ENCODE measurements around the gene CD247. TPM values are rescaled to one million over a fixed set of nuclear protein-coding genes. Genes with fewer than 3 reads are reported as not detected.

Gene CD247
- total and polyA plus RNA-seq, 2 experiments from 2014 or later, result not detected

DNA sequence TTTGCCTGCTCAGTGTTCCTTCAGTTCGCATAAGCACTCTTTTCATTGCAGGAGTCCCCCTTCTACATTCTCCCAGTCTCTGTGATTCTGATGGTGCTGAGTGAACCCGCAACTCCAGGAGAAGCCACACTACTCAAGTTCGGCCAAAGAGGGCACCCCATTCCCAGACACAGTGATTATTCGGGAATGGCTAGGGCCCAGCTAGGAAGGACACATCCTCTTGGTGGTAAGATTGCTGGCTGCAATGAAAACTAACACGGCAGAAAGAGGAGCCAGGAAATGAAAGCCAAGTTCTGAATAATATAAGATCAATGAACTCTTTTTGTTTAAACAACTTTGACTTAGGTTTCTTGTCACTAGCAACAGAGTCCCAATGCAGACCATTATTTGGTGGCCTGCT lies 20.3 kb upstream of the CD247 start:
- H3K4me1 ChIP-seq (ENCODE audit: insufficient read depth), result peaks cover 1% of the 10 kb centered on the region
- TF ChIP-seq EZH2 (IDR thresholded peaks at IDR 0.05; ENCODE audit: borderline replicate concordance), result no peak
- no peak overlapping the region for H3K27ac ChIP-seq
- H3K36me3 ChIP-seq (replicated peaks; ENCODE audit: insufficient read depth, low read depth), result no peaks in the 10 kb centered on the region
- no peaks in the 10 kb centered on the region for H3K27me3 ChIP-seq
- H2AFZ ChIP-seq, result no peak overlapping the region
- no peaks in the 10 kb centered on the region for H3K9me2 ChIP-seq (replicated peaks; ENCODE audit: insufficient read depth)
- 67% methylated on average over 5 of the region's 5 CpGs for WGBS (ENCODE audit: low lambda C conversion rate, missing lambda C conversion rate)
- no peaks in the 10 kb centered on the region for H4K20me1 ChIP-seq (ENCODE audit: insufficient read depth, poor library complexity, severe bottlenecking)
- DNase-seq (ENCODE audit: low spot score), result no peak
- H3K4me3 ChIP-seq, result no peak overlapping the region
- H3K4me2 ChIP-seq, result no peak overlapping the region
- H3K9me3 ChIP-seq (ENCODE audit: low read depth), result no peaks in the 10 kb centered on the region
- H3K79me2 ChIP-seq, result no peaks in the 10 kb centered on the region

- no peaks in the 10 kb centered on the region for H3K27me3 ChIP-seq
- peak overlapping the region; percentile 50 for H2AFZ ChIP-seq
- 13% methylated on average over 8 of the region's 8 CpGs for WGBS (ENCODE audit: low lambda C conversion rate, missing lambda C conversion rate)
- H3K79me2 ChIP-seq, result no peaks in the 10 kb centered on the region
- no peaks in the 10 kb centered on the region for H3K36me3 ChIP-seq (replicated peaks; ENCODE audit: insufficient read depth, low read depth)
- H3K4me3 ChIP-seq, result no peak overlapping the region
- peak overlapping the region; percentile 39 for H3K4me2 ChIP-seq
- peak; percentile 83 for DNase-seq (ENCODE audit: low spot score)
- TF ChIP-seq, protein P1, sequence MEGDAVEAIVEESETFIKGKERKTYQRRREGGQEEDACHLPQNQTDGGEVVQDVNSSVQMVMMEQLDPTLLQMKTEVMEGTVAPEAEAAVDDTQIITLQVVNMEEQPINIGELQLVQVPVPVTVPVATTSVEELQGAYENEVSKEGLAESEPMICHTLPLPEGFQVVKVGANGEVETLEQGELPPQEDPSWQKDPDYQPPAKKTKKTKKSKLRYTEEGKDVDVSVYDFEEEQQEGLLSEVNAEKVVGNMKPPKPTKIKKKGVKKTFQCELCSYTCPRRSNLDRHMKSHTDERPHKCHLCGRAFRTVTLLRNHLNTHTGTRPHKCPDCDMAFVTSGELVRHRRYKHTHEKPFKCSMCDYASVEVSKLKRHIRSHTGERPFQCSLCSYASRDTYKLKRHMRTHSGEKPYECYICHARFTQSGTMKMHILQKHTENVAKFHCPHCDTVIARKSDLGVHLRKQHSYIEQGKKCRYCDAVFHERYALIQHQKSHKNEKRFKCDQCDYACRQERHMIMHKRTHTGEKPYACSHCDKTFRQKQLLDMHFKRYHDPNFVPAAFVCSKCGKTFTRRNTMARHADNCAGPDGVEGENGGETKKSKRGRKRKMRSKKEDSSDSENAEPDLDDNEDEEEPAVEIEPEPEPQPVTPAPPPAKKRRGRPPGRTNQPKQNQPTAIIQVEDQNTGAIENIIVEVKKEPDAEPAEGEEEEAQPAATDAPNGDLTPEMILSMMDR (IDR thresholded peaks at IDR 0.05; ENCODE audit: poor library complexity), result peak; percentile 86
- TF ChIP-seq EZH2phosphoT487 (IDR thresholded peaks at IDR 0.05; ENCODE audit: low read depth, severe bottlenecking, unreplicated experiment), result no peak
- no peaks in the 10 kb centered on the region for H4K20me1 ChIP-seq (ENCODE audit: insufficient read depth, poor library complexity, severe bottlenecking)
- peak overlapping the region; percentile 51 for H3K27ac ChIP-seq
- peaks cover 10% of the 10 kb centered on the region for H3K4me1 ChIP-seq (ENCODE audit: insufficient read depth)
- H3K9me2 ChIP-seq (replicated peaks; ENCODE audit: insufficient read depth), result no peaks in the 10 kb centered on the region
- no peaks in the 10 kb centered on the region for H3K9me3 ChIP-seq (ENCODE audit: low read depth)
Observed at GRCh38 chr1:167533851-167534300, 15.5 kb upstream of the CD247 start.

- Histone ChIP-seq H3K4me1 (ENCODE audit: insufficient read depth) (peaks cover 10% of the 10 kb centered on the region), H3K27ac (peak overlapping the region; percentile 51), H3K4me2 (peak overlapping the region; percentile 39), H4K20me1 (ENCODE audit: insufficient read depth, poor library complexity, severe bottlenecking) (no peaks in the 10 kb centered on the region), H3K36me3 (replicated peaks; ENCODE audit: insufficient read depth, low read depth) (no peaks in the 10 kb centered on the region), H3K9me2 (replicated peaks; ENCODE audit: insufficient read depth) (no peaks in the 10 kb centered on the region), H3K4me3 (no peak overlapping the region), H3K79me2 (no peaks in the 10 kb centered on the region), H3K27me3 (no peaks in the 10 kb centered on the region), H3K9me3 (ENCODE audit: low read depth) (no peaks in the 10 kb centered on the region), H2AFZ (peak overlapping the region; percentile 50)
- 85% methylated on average over 6 of the region's 6 CpGs for WGBS (ENCODE audit: low lambda C conversion rate, missing lambda C conversion rate)
- DNase-seq (ENCODE audit: low spot score), result no peak
- TF ChIP-seq EZH2phosphoT487 (IDR thresholded peaks at IDR 0.05; ENCODE audit: low read depth, severe bottlenecking, unreplicated experiment) (no peak), EZH2 (IDR thresholded peaks at IDR 0.05; ENCODE audit: borderline replicate concordance) (peak; percentile 27)
- TF ChIP-seq, protein P1 (IDR thresholded peaks at IDR 0.05; ENCODE audit: poor library complexity), result no peak
Observed at GRCh38 chr1:167532964-167533824, 14.9 kb upstream of the CD247 start.

DNA sequence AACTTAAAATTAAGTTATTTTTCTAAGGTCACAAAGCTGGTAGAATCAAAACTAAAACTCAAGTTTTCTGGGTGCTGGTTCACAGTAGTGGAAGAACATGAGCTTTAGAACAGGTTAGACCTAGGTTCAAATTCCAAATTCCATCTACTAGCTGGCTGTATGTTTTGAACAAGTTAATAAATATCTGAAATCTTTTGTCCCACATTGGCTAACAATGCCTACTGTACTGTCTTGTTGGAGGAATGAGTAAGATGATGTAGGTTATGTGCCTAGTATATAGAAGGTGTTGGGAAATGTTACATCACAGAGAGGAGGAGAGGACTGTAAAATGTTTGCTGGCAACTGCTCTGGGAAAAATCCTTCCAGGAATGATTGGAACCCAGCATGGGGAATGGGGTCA lies 14.0 kb upstream of the CD247 start:
- Histone ChIP-seq H3K36me3 (replicated peaks; ENCODE audit: insufficient read depth, low read depth) (no peaks in the 10 kb centered on the region), H4K20me1 (ENCODE audit: insufficient read depth, poor library complexity, severe bottlenecking) (no peaks in the 10 kb centered on the region), H2AFZ (no peak overlapping the region), H3K79me2 (no peaks in the 10 kb centered on the region), H3K27me3 (no peaks in the 10 kb centered on the region), H3K4me3 (no peak overlapping the region), H3K27ac (peak overlapping the region; percentile 75), H3K9me3 (ENCODE audit: low read depth) (no peaks in the 10 kb centered on the region), H3K9me2 (replicated peaks; ENCODE audit: insufficient read depth) (no peaks in the 10 kb centered on the region), H3K4me1 (ENCODE audit: insufficient read depth) (peaks cover 10% of the 10 kb centered on the region), H3K4me2 (peak overlapping the region; percentile 22)
- DNase-seq (ENCODE audit: low spot score), result peak; percentile 33
- TF ChIP-seq EZH2phosphoT487 (IDR thresholded peaks at IDR 0.05; ENCODE audit: low read depth, severe bottlenecking, unreplicated experiment), result no peak
- TF ChIP-seq, protein P1 (IDR thresholded peaks at IDR 0.05; ENCODE audit: poor library complexity), result no peak
- TF ChIP-seq EZH2 (IDR thresholded peaks at IDR 0.05; ENCODE audit: borderline replicate concordance), result no peak
